ENCODE data around the gene GCK.

GCK gene

DNA sequence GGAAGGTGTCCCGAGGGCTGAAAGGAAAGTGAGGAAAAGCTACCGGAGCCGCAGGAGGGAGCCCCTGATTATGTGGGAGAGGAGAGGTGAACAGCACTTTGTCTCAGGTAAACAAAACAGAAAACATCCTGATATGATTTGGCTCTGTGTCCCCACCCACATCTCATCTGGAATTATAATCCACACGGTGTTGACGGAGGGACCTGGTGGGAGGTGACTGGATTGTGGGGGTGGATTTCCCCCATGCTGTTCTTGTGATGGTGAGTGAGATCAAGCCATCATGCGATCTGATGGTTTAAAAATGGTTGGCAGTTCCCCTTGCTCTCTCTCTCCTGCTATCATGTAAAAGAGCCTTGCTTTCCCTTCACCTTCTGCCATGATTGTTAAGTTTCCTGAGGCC is 68.8 kb downstream of the GCK start:
- TF ChIP-seq POLR2AphosphoS5 (IDR thresholded peaks at IDR 0.05; ENCODE audit: low read depth, low read length) (no peak), SIN3A (IDR thresholded peaks at IDR 0.05; ENCODE audit: borderline replicate concordance, insufficient read depth, low read length) (no peak), TAF1 (IDR thresholded peaks at IDR 0.05; ENCODE audit: borderline replicate concordance, insufficient read depth, low read length) (no peak), REST (IDR thresholded peaks at IDR 0.05; ENCODE audit: insufficient read depth in 1 of 2, low read depth in 2 of 2, low read length in 2 of 2) (no peak), FOXP2 (optimal IDR thresholded peaks at IDR 0.05; ENCODE audit: borderline replicate concordance, extremely low read depth, extremely low read length, insufficient read depth) (no peak)

- no peak for TF ChIP-seq FOXP2 (optimal IDR thresholded peaks at IDR 0.05; ENCODE audit: borderline replicate concordance, extremely low read depth, extremely low read length, insufficient read depth)
- no peak for TF ChIP-seq TAF1 (IDR thresholded peaks at IDR 0.05; ENCODE audit: borderline replicate concordance, insufficient read depth, low read length)
Measured at GRCh38 chr7:44119829-44120380, 69.3 kb downstream of the GCK start.

DNA sequence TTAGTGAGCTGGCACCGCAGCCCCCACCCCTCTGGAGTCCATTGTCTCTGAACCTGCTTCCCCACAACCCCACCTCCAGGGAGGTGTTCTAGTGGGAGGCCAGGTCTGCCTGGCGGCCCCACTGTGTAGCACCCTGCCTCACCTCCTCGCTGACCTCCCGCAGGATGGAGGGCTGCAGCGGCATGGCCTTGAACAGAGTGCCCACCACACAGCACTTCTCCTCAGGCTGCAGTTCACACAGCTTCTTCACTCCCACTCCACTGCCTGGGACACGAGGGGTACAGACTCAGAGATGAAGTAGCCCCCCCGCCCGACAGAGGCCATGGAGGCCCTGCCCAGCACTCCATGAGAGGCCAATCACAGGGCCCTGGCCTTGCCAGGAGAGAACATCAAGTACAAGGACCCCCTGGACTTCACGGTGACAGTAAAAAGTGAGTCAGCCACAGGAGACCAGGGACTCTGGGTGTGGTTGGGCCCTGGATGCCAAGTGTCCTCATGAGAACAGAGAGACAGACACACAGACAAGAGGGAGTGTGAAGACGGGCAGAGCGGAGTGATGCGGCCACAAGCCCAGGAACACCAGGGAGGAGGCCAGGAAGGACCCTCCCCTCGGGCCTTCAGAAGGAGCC is 71.3 kb downstream of the GCK start:
- TF ChIP-seq SIN3A (IDR thresholded peaks at IDR 0.05; ENCODE audit: borderline replicate concordance, insufficient read depth, low read length) (no peak), TAF1 (IDR thresholded peaks at IDR 0.05; ENCODE audit: borderline replicate concordance, insufficient read depth, low read length) (no peak), POLR2AphosphoS5 (IDR thresholded peaks at IDR 0.05; ENCODE audit: low read depth, low read length) (no peak), FOXP2 (optimal IDR thresholded peaks at IDR 0.05; ENCODE audit: borderline replicate concordance, extremely low read depth, extremely low read length, insufficient read depth) (no peak), REST (IDR thresholded peaks at IDR 0.05; ENCODE audit: insufficient read depth in 1 of 2, low read depth in 2 of 2, low read length in 2 of 2) (no peak)

DNA sequence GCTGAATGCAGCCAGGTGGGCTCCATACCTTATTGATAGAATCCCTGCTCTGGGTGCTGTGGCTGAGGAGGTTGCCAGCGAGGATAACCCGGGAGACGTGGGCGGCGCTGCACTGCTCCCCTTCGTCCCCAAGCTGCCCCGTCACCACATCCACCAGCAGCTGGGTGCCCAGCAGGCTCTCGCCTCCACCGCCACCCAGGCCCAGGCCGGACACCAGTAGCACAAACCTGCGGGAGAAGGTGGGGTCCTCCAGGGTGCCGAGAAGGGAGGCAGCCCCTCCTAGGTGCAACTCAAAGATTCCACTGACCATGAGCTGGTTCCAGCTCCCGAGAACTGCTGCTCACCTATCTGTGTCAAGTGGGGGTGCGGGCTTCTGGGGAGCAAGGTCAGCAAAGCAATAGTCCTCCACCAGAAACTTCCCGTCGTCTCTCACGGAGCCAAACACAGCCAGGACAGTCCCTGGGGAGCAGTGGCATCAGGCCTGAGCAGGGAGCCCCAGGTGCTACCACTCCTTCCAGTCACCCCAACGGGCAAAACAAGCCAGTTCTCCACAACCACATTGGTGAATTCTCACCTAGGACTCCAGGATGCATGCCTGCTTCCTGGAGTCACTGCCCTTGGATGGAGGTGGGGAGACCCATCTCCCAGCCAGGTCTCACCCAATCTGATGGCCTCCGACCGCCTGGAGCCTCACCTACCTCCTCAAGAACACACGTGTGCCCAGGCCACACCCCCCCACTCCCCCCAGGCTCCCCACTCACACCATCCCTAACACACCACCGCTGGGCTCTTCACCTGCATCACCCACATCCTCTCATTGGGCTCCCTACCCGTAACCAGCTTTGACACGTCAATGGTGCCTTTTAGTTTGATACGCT is 72.2 kb downstream of the GCK start:
- no peak for TF ChIP-seq POLR2AphosphoS5 (IDR thresholded peaks at IDR 0.05; ENCODE audit: low read depth, low read length)
- no peak for TF ChIP-seq FOXP2 (optimal IDR thresholded peaks at IDR 0.05; ENCODE audit: borderline replicate concordance, extremely low read depth, extremely low read length, insufficient read depth)
- TF ChIP-seq REST (IDR thresholded peaks at IDR 0.05; ENCODE audit: insufficient read depth in 1 of 2, low read depth in 2 of 2, low read length in 2 of 2): no peak
- no peak for TF ChIP-seq TAF1 (IDR thresholded peaks at IDR 0.05; ENCODE audit: borderline replicate concordance, insufficient read depth, low read length)
- TF ChIP-seq SIN3A (IDR thresholded peaks at IDR 0.05; ENCODE audit: borderline replicate concordance, insufficient read depth, low read length): no peak

GRCh38 chr7:44116087-44116788 is 73.0 kb downstream of the GCK start:
- TF ChIP-seq TAF1 (IDR thresholded peaks at IDR 0.05; ENCODE audit: borderline replicate concordance, insufficient read depth, low read length) (no peak), REST (IDR thresholded peaks at IDR 0.05; ENCODE audit: insufficient read depth in 1 of 2, low read depth in 2 of 2, low read length in 2 of 2) (no peak), FOXP2 (optimal IDR thresholded peaks at IDR 0.05; ENCODE audit: borderline replicate concordance, extremely low read depth, extremely low read length, insufficient read depth) (no peak), POLR2AphosphoS5 (IDR thresholded peaks at IDR 0.05; ENCODE audit: low read depth, low read length) (no peak), SIN3A (IDR thresholded peaks at IDR 0.05; ENCODE audit: borderline replicate concordance, insufficient read depth, low read length) (no peak)
